NCI-H446 (cell line): Measurements from ENCODE around the gene SFRP2.

Source experiments
- DNase-seq, 2 experiments: peaks; one replicate each; lab custom pipeline; 2025; lab: John Stamatoyannopoulos, UW

Gene SFRP2

DNA sequence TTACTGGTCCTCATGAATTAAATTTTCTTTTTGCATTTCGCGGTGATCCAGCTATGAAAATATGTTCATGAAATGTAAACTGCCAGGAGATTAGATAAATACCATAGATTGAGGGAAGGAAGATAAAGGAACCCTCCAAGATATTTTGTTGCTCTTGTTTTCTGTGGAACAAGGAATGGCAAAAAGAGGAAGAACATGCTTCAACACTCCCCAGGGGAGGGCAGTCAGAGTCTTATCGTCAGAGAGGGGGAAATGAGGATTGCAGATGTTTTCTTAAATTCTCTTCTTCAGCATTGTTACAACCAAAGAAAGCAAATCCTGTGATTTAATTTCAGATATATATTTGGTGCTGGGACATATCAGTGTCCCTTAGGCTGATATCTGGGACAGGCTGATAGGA lies 9.5 kb upstream of the SFRP2 start:
- no peak for DNase-seq

DNA sequence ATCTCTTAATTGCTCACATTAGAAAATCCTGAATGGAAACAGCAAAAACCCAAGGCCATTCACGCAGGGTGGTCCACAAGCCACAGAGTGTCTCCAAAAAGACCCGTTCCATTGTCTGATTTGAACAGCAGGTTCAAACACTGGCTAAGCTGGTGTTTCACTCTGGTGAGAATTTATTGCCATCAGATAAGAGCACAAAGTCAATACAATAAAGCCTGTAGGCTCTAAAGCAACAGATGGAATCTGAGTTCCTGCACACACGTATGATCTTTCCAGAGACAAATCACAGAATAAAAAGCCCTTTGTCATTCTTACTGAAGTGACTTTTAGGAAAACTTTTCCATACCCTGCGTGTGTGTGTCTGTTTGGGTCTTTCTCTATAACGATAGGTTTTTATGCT lies 5.1 kb upstream of the SFRP2 start:
- no peak for DNase-seq

DNA sequence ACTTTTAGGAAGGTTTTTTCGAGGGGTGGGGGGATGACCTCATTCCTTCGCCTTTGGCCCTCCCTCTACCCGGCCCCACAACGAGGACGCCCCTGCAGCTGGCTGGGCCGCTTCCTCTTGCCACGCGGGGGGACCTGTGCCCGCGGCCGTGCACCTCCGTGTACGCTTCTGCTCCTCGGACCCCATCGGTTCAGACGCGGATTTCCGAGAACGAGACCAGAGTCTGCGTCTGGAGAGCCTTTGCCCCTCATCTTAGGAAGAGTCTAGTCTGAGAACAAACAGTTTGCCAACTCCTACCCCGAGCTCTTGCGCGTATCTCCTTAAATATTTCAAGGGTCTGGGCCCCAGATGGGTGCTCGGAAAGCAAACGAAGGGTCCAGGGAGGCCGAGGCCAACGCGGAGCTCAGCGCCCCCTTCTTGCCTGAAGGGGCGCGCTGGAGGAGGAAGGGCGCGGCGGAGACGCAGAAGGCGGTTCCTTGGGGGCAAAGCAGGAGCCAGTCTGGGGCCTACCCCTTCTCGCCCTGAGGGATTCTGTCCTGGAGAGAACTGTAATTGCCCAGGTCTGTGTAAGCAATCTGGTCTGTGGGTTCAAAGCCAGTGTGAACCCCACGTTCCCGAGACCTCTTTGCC lies 3.9 kb upstream of the SFRP2 start:
- no peak for DNase-seq

DNA sequence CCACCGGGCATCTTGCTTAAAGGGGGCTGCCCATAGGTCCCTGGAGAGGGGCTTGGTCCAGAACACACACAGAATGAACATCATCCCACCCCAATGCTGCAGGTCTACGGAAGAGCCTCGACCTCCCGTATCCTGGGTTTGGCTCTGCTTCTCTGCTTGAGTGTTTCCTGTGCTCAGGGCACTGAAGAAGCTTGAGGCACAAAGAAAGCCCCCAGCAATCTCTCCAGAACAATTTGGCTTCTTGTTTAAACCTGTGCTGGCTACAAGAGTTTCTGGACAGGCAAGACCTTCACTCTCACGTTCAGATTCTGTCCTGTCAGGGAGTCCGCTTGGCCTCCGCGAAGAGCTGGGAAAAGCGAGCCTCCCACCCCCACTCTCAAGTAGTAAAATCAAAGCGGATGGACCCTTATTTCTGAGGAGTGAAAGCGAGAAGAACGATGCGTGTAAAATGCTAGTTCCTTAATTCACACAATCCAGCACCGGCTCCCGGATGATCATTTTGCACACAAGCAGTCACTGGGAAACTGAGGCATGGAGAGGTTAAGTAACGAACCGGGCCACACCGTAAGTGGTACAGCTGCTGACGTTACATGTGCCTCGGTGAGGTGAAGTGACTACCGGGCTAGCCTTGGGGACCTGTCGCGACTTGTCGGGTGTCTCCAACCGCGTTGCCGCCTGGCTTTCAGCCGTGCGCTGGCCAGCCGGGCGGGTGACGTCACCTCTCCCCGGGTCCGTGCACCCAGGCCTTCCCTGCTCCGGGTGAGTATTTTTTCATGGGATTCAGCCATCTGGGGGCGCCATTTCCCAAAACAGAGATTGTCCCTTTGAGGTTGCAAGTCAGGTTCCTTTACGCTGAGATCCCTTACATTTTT lies 3.1 kb upstream of the SFRP2 start:
- DNase-seq: no peak

DNA sequence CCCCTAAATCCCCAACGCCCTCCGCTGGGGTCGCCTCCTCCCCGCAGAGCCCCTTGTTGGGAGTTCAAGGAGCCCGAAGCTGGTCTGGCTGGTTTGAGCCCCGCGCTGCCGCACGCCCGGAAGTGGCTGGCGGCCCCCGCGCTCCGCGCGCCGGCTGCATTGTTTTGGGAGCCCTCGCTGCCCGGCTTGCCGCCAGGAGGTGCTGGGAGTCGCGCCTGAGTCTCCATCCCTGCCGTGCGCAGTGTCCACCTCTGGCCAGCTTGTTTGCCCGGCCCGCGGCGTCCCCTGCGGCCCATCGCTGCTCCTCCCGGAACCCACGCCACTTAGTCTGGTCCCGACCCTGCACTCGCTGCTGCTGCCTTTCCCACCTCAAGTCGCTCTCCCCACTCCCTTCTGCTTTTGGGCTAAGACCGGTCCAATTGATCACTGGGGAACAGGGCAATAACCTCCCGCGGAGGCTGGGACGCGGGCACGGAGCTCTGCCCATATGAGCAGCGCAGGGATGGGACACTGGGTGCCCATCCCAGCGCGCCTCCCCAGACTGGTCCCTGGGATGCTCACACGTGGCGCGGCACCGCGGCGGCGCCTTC lies 2.2 kb upstream of the SFRP2 start:
- DNase-seq: no peak

DNA sequence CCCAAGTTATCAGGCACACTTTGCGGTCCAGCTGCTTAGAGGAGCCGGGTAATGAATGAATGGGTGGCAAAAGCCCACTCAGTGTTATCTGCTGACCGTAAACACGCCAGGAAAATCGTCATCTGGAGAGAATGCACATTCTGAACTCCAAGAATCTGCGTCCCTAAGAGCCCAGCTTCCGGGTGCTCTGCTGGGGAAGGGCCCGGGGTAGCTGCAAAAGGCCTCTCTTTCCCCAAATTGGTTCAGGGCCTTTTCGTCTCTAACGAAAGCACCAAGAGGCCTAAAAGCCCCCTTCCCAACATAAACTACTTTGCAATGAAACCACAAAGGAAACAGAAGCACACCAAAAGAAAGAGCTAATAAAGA lies 1.6 kb upstream of the SFRP2 start:
- DNase-seq: no peak

DNA sequence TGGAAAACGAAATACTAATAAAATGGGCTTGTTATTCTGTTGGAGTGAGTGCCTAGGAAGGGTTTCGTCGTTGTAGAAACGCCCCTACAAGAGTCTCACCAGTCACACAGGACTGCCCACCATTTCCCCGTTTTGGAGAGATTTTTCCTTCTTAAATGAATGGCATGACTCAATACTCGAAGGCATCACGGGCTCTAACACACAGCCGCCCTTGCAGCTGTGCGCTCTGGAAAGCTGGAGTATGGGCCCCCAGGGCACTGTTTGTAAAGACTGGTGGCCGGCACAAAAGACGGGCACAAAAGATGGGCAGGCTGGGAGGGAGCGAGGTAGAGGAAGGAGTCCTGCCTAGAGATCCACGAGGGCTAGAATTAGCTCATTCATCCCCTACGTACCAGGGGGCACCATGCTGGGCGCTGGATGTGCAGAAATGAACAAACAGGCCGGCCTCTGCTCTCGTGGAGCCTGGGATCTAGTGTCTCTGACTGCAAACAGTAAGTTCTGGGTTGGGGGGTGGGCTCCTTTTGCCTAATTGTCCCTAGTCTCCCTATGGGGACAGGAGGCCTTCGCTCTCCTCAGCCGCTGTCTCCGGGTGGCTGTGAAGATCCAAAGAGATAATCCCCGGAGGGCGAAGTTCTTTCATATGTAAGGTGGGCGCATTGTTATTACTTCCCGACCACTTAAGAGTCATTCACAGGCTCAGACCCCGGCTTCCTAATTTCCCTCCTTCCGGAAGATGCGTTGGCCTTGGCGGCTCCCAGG lies 1.0 kb upstream of the SFRP2 start:
- DNase-seq: no peak

DNA sequence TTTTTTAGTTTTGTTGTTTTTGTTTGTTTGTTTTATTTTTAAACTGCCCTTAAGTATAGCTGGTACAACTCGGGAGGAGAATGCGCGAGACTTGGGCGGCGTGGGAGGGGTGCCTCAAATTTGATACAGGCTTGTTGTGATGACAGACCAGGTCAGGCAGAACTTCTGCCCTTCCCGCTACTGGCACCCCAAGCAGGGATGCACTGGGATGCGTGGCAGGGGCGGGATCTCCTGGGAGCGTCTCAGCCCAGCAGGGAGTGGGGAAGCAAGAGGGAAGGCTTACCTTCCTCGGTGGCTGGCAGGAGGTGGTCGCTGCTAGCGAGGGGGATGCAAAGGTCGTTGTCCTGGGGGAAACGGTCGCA lies 851 bp downstream of the SFRP2 start:
- DNase-seq: no peak

DNA sequence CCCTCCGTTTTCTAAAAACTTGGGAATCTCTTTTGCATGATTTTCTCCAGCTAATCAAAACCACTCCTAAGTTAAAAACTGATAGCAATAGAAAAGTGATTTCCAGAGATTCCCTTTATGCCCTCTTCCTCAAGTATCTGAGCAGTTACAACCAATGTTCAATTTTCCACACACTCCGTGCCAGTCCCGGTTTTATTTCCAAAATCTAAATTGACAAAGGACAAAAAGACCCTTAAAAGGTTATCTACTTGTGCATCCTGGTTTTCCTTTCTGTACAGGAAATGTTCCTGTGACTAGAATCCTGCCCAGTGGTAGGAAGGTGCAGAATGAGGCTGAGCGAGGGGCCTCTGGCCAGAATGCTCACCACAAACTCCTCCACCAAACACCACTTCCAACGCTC lies 1.3 kb downstream of the SFRP2 start:
- no peak for DNase-seq

DNA sequence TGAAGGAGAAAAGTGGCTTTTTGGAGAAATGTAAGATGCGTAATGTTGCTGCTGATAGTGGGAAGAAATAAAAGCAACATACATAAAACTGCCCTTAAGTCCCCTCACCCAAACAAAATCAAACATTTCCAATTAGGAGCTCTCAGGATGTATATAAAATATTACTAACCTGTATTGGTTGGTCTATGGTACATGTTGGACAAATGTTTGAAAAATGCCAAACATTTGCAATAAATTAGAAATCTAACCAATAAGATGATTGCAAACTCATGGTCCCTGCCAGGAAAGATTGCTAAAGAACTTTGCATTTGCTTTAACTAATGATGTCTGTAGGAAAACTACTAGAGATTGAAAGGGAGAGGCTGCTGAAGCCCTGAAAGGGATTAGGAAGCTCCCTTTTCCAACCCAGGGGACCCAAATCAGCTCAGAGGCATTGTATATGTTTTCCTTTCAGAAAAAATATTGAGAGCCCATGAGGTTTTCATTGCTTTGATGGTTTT lies 1.8 kb downstream of the SFRP2 start:
- DNase-seq: no peak

DNA sequence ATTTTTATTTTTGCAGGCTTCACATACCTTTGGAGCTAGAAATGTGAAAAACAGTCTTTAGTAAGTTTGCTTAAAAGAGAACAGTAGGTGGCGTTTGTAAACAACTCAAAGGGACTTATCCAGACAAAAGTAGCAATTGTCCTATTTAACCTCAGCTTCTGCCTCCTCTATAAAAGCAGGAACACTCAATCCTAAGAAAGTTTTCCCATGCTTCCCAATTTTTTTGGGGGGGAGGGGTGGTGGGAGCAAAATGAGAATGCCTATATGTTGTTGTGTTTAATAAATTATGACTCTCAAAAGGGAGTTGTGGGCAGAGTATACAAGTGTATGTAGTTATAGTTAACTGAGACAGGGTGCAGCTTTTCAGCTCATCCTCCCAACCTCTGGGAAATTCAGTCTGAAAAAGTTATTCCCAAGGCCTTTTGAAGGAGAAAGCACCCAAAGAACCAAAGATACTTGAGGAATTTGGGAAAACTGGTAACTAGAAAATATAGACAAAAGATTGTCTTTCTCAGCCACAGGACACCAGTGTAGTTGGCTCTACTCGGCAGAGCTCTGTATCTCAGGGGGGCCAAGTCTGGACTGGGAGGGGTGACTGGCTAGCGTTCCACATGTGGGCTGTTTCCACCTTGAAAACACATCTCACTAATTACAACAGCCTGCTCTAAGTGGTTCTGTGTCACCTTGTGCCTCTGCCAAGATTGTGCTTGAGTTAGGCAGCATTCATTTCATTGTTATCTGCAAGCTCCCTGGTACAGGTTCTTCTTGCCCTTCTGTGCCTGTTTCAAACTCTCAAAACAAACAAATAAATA lies 2.8 kb downstream of the SFRP2 start:
- no peak for DNase-seq

DNA sequence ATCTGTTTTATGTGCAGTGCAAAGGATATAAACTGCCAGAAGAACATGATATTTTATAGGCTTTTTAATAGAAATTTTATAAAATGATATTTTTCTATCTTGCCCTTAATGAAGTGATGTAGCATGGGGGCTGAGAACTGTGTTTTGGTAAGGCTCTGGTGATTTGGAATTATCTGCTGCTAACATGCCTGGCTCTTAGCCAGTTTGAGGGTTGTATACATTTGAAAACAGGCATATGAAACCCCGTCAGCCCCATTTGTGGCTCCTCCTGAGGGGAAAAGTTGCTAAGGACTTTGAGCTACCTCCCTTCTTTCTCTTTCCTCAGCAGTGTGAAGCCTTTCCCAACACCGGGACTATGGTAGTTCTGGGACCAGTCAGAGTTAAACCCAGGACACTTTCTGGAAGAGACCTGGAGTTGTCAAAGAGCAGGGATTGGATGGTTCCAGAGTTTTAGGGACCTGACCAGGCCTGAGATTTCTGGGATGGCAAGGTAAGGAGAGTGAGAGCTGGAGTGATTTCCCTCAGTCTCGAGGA lies 4.7 kb downstream of the SFRP2 start:
- DNase-seq: no peak

DNA sequence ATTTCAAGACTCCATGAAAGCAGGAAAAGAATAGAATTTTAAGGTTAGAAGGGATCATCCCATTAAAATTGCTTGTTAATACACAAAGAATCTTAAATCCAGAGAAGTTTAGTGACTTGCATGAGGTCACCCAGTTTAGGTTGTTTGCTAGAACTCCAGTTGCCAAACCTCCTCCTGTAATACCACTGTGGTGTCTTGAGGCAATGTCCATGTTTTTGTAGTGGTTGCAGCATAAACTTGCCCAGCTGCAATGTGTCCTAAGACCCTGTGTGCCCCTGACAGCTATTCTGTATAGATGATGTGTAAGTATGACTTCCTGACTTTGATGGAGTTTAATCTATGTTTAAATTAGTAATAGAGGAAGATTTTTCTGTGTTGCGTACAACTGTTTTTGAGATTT lies 6.3 kb downstream of the SFRP2 start:
- DNase-seq: no peak

DNA sequence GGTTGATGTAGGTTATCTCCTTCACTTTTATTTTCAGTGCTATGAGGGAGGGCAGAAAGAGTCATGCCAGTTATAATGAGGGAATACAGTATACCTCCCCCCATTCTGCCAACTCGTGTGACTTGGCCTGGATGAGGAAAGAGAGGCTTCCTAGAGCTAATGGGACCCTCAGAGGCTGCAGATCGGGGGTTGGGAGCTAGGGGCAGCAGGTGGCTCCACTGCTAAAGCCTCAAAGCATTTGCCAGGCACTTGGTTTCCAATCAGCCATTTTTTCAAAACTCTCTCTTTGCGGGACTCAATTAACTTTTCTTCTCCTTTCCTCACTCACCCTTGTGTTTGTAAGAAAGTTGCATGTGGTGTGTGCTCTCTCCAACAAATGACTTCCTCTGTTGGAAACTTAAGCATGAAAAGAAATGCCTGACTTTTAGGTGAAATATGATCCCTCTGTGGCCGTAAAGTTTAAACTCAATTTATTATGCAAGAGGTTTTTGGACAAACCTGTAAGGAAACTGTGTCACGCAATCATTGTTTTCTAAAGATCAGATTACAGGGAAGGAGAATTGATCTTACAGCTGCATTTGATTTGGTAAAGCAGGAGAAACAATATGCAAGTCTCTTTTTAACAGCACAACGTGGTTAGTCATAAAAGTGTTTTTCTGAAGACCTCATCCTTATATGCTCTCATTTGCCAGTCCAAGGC lies 7.0 kb downstream of the SFRP2 start:
- DNase-seq: no peak

DNA sequence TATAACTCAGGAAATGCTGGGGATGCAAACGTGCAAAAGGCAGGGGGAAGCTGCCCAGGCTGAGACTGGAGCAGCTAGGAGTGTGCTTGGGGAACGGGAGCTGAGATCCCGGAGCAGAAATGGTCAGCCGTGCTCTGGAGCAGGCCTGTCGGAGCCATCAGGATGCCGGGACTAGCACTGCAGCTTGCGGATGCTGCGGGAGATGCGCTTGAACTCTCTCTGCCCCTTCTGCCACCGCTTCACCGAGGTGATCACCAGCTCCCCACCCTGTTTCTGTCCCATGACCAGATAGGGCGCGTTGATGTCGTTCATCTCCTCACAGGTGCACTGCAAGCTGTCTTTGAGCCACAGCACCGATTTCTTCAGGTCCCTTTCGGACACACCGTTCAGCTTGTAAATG lies 7.6 kb downstream of the SFRP2 start:
- no peak for DNase-seq

DNA sequence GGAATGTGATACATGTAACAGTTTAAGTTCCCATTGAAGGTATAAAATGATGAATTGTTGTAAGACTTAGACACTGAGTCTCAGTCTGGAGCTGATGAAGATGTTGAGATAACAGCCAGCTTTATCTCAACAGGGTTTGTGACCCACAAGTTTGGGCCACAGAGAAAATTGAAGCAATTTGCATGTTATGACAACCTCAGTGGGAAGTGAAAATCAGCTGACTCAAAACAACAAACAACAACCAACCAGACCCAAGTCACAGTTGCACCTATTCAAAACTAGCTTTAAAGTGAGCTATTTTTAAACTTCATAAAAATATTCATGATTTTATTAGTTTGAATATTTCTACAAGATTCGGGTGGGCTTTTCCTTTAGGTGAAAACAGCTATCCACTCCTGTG lies 8.0 kb downstream of the SFRP2 start:
- DNase-seq: no peak

DNA sequence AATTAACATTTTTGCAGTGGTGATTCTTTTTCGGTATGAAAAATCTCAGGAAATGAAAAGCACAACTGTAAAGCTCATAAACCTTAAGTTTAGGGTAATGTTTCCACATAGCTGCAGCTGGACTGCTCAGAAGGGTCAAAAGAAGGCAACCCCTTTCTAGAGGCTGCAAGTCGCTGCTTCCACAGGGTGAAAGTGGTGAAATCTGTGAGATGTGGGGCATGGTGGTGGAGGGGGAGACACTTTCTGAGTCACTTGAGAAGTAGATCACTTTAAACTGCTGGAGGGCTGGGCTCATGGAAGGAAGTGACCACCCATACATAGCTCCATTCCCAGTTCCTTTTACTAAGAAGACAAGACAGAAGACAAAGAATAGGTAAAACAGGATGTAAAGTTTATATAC lies 8.7 kb downstream of the SFRP2 start:
- DNase-seq: no peak

DNA sequence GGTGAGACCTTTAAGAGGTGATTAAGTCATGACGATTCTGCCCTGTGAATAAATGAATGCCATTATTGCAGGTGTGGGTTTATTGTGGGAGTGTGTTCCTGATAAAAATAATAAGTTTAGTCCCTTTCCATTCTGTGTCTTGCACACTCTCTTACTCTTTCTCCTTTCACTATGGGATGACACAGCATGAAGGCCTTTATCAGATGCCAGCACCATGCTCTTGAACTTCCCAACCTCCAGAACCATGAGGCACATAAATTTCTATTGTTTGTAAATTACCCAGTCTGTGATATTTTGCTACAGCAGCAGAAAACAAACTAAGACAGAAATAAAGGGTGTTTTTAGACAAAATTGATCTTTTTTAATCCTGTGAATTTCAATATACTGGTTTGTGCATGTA lies 10.5 kb downstream of the SFRP2 start:
- no peak for DNase-seq

DNA sequence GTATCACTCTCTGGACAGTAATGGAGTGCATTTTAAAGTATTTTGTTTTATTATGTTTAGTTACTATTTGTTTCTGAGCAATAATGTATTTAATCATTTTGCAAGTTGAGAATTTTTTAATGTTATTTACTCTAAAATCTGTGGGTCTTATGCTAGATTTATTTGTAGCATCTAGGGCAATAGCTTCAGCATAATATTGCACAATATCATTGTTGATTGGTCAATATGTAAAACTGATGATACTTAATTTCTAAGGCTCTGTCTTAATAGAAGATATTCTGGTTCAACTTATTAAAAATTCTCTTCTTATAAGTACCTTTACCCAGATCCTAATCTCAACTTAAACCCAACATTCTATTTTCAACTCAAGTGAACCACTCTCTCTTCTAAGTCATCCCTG lies 11.5 kb downstream of the SFRP2 start:
- no peak for DNase-seq

DNA sequence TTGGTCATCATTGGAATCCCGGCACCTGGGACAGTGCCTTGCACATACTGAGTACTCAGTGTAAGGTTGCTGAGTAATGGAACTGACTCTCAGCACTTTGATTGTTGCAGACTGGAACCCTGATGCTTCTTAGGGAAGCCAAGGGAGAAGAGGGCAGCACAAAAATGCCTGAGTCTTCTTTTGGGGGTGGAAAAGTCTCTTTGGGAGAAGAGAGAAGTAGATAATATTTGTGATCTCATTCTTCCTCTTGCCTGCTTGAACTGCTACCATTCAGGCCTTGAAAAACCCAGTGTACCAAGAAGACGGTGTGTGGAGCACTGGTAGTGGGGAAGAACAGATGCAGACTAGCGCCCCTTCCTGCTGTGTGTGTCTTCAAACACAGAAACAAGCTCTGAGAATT lies 12.3 kb downstream of the SFRP2 start:
- DNase-seq: no peak

DNA sequence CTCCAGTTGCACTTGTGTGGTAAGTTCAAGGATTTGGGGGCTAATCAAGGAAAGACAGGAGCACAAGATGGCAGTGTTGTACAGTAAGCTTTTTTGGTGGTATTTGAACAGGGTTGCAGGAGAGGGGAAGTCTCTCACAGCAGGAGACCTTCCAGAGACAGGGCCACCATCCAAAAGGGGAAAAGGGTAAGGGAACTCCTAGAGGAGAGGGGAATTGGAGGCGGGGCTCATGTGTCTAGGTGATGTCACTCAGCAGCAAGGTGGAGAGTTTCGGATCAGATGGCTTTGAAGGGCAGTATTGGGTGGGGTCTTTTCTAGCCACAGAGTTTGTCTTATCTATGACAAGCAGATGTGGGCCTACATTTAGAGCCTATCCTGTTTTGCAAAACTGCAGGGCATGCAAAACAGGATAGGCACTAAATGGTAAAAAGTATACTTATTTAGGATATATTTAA lies 15.6 kb downstream of the SFRP2 start:
- no peak for DNase-seq
